ENCODE measurements around the gene ARSG. TPM values are rescaled to one million over a fixed set of nuclear protein-coding genes. Genes with fewer than 3 reads are reported as not detected.
A peak's percentile ranks its signal among the peaks of the same experiment; 100 is the strongest.
"Not testable (repeated sequence)": the region's sequence is repeated elsewhere in the genome, so short reads cannot be mapped to it uniquely, and the experiment has no call there.

Gene ARSG
- total RNA-seq = 2.7 TPM
- long read RNA-seq, full-length matches to known transcripts = 2 of 50 reads
- long read RNA-seq, partial matches to known transcripts = 46 of 50 reads
- long read RNA-seq, other reads (novel, unspliced or antisense) = 2 of 50 reads

DNA sequence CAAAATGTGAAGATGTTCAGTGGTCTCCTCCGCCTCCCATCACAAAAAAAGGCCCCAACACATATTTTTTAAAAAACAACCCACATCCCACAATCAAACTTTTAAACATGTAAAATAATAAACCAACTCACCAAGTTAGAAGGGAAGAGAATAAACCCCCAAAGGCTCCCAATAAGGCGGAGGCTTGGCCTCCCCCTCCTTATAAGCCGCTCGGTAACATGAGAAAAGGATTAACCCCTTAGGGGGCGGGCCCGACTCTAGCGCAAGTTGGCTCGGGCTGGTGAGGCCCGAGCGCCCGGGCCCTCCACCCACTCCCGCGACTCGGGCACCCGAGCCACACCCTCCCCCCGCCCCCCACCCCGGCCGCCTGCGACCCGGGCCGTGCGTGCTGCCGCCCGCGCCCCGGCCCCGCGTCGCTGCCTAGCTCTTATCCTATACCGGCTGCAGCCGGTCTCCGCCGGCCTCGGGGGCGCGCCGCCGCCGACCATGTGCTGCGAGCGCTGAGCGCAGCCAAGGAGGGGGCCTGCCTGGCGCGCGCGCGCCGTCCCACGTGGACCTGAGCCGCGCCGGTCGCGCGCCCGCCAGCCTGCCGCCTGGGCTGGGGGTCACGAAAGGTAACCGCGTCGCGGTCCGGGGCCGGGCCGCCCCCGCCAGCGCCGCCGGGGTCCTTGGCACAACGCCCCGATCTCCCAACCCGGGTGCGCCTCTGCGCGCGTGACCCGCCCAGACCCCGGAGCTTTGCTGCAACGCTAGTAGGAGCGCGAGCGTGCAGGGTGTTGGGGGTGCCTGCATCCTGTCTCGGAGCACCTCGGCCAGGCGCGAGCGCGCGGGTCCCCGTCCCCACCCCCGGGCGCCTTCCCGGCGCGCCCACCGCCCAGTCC is at the start of gene ARSG, which contains the start of gene SLC16A6:
TSS of gene ARSG (plus strand) at position 541 of the 881 bp plus-strand sequence. CDS start 15,999 bp downstream, outside the sequence.
TSS of gene SLC16A6 (minus strand) at position 173 of the 881 bp plus-strand sequence. CDS start 12,807 bp downstream, outside the sequence.
- DNase-seq (ENCODE audit: low spot score) = peak; percentile 87
- intact Hi-C loops (cut with DNase I) = no loop called here

GRCh38 chr17:68246271-68247028 is 44.8 kb upstream of the ARSG start:
- no peak for DNase-seq (ENCODE audit: low spot score)
- intact Hi-C loops (cut with DNase I) = loop anchor here (5.0 kb wide), 3 partner anchors 39 to 529 kb away; partner anchors contain the start of genes NOL11 and WIPI1

- intact Hi-C loops (cut with DNase I) = loop anchor here (5.0 kb wide), 3 partner anchors 40 to 530 kb away; partner anchors contain the start of genes NOL11 and WIPI1
Observed at GRCh38 chr17:68247445-68248198, 43.7 kb upstream of the ARSG start, which contains the start of gene AMZ2. Gene AMZ2 (plus strand): TSS chr17:68248043. CDS start chr17:68250188, 2,145 bp downstream.

GRCh38 chr17:68248199-68248825 is 43.0 kb upstream of the ARSG start:
- no peak for DNase-seq (ENCODE audit: low spot score)

More at GRCh38 chr17:68247445-68248198, 43.7 kb upstream of the ARSG start, which contains the start of gene AMZ2:
- peak; percentile 98 for DNase-seq (ENCODE audit: low spot score)

DNA sequence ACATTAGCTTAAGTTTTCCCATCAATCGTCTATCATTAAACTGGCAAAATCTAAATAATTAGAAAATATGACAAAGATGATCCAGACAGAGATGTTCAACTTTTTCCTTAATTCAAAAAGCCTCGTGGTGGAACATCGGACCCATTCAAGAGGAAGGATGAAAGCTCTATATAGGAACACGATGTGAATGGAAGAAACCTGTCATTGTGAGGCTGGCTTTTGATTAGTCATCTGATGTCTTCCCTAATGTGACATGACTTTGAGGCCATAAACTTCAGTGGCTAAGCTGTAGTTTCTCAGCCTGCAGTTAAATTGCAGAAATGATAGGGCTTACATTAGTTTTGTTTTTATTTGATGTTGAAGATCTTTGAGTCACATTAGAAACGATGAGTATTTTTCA is 42.4 kb upstream of the ARSG start:
- DNase-seq (ENCODE audit: low spot score) = no peak
- intact Hi-C loops (cut with DNase I) = loop anchor here (5.0 kb wide), 3 partner anchors 42 to 532 kb away; partner anchors contain the start of genes NOL11 and WIPI1

More at GRCh38 chr17:68248199-68248825, 43.0 kb upstream of the ARSG start:
- intact Hi-C loops (cut with DNase I) = loop anchor here (5.0 kb wide), 3 partner anchors 41 to 531 kb away; partner anchors contain the start of genes NOL11 and WIPI1

DNA sequence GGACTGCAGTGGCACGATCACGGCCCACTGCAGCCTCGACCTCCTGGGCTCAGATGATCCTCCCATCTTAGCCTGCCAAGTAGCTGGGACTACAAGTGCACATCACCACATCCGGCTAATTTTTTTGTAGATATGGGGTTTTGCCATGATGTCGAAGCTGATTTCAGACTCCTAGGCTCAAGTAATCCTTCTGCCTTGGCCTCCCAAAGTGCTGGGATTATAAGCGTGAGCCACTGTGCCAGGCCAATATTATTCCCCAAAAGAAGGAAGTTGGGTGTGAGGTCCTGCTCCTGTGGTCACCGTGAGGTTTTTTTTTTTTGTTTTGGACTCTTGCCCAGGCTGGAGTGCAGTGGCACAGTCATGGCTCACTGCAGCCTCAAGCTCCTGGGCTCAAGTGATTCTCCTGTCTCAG is 41.9 kb upstream of the ARSG start:
- intact Hi-C loops (cut with DNase I) = loop anchor here (5.0 kb wide), 3 partner anchors 42 to 532 kb away; partner anchors contain the start of genes NOL11 and WIPI1
- DNase-seq (ENCODE audit: low spot score) = no peak

- intact Hi-C loops (cut with DNase I); DNase-seq (ENCODE audit: low spot score): not testable (repeated sequence)
Observed at GRCh38 chr17:68253426-68253825, 37.9 kb upstream of the ARSG start.

GRCh38 chr17:68255151-68255550 is 36.1 kb upstream of the ARSG start:
- no peak for DNase-seq (ENCODE audit: low spot score)
- intact Hi-C loops (cut with DNase I) = no loop called here

DNA sequence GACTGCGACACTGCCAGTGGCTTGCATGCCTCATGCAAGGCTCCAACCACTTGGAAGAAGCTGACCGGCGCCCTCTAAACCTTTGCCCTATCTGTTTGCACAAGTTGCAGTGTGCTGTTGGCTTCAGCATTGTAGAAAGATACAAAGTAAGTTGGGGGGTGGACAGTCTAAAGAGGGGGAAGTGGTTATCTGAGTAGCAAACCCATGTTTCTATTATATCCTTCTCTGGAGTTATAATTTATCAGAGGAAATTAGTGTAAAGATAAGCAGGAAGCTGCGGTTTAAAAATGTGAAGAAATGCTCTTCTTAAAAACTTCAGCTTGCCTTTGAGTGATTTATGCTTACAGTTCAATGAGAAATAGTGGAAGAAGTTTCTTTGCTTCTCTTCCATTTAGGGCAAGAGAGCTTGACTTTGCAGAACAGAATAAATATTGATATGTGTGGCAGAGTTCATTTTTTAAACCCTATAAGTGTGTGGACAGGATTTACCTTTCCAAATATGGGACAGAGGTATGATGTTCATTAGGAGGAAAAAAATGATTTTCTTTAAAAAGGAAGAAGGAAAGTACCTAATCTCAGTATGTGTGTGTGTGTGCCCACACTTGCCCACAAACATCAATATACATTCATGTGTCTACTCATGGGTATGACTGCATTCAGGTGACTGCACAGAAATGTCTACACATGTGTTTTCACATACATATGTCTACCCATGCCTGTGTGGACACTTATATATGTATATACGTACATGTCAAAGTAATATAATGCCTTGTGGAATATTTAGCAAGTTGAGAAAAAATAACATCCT is 35.4 kb upstream of the ARSG start:
- DNase-seq (ENCODE audit: low spot score) = no peak
- intact Hi-C loops (cut with DNase I) = no loop called here

- intact Hi-C loops (cut with DNase I); DNase-seq (ENCODE audit: low spot score): not testable (repeated sequence)
Observed at GRCh38 chr17:68256701-68257100, 34.6 kb upstream of the ARSG start.

- DNase-seq (ENCODE audit: low spot score) = no peak
- intact Hi-C loops (cut with DNase I) = no loop called here
Observed at GRCh38 chr17:68257934-68258333, 33.4 kb upstream of the ARSG start.

GRCh38 chr17:68258890-68259647 is 32.2 kb upstream of the ARSG start:
- DNase-seq (ENCODE audit: low spot score); intact Hi-C loops (cut with DNase I): not testable (repeated sequence)

- DNase-seq (ENCODE audit: low spot score); intact Hi-C loops (cut with DNase I): not testable (repeated sequence)
Observed at GRCh38 chr17:68259648-68259951, 31.7 kb upstream of the ARSG start.

DNA sequence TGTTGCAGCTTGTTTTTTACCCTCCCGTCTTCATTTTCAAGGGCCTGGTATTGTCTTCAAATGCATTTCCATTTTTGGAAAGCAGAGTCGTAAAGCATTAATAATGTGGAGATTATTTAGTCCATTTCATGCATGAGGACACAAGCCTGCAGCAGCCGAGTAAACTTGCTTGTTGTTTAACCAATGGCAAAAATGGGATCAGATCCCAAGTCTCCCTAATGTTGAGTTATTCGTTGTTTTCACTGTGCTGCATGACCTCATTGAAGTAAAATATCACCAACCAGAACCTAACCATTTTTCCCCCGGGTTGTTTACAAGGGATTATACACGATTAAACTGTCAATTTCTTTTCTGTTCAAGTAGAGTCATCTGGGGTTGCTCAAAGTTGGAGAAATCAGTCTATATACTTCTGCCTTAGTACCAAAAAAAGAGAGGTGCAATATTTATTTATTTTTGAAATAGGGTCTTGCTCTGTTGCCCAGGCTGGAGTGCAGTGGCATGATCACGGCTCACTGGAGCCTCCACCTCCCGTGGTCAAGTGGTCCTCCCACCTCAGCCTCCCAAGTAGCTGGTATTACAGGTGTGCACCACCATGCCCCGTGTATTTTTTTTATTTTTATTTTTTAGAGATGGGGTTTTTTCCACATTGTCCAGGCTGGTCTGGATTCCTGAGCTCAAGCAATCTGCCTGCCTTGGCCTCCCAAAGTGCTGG is 31.1 kb upstream of the ARSG start:
- DNase-seq (ENCODE audit: low spot score) = no peak
- intact Hi-C loops (cut with DNase I) = loop anchor here (10.0 kb wide), 1 partner anchor 505 kb away; no protein-coding TSS in a partner anchor

DNA sequence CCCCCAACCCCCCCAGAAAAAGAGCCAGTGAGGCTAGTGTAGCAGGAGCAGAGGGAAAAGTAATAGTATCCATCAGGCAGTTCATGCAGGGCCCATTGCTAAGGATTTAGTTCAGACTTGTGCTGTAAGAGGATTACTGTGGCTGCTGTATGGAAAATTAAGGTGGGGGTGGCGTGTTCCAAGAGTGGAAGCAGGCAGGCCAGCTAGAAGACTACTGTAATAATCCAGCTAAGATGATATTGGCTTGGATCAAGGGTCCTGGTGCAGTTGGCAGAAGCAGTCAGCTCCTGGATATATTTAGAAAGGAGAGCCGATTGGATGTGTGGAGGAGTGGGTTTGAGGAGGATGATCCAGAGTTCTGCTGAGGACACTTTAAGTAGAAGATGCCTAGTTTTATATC is 28.8 kb upstream of the ARSG start:
- intact Hi-C loops (cut with DNase I) = loop anchor here (2.0 to 10.0 kb wide), 4 partner anchors 136 to 502 kb away; no protein-coding TSS in a partner anchor
- not testable (repeated sequence) for DNase-seq (ENCODE audit: low spot score)

GRCh38 chr17:68263101-68263681 is 28.1 kb upstream of the ARSG start:
- intact Hi-C loops (cut with DNase I) = loop anchor here (2.0 to 10.0 kb wide), 4 partner anchors 136 to 502 kb away; no protein-coding TSS in a partner anchor
- not testable (repeated sequence) for DNase-seq (ENCODE audit: low spot score)

All from cardiac septum (tissue), 1 donor.